SH-SY5Y (cell line): ENCODE data around the gene PSPH.

Experiments used
- GATA2 ChIP-seq: IDR thresholded peaks from 2 replicates; pipeline ENCODE4 v1.6.1; 2011; ENCODE audit warnings: mild to moderate bottlenecking, low read depth, low read length
- GATA3 ChIP-seq: IDR thresholded peaks from 2 replicates; pipeline ENCODE4 v1.6.1; 2011; ENCODE audit warnings: low read depth, mild to moderate bottlenecking, low read length, moderate library complexity

Gene PSPH

DNA sequence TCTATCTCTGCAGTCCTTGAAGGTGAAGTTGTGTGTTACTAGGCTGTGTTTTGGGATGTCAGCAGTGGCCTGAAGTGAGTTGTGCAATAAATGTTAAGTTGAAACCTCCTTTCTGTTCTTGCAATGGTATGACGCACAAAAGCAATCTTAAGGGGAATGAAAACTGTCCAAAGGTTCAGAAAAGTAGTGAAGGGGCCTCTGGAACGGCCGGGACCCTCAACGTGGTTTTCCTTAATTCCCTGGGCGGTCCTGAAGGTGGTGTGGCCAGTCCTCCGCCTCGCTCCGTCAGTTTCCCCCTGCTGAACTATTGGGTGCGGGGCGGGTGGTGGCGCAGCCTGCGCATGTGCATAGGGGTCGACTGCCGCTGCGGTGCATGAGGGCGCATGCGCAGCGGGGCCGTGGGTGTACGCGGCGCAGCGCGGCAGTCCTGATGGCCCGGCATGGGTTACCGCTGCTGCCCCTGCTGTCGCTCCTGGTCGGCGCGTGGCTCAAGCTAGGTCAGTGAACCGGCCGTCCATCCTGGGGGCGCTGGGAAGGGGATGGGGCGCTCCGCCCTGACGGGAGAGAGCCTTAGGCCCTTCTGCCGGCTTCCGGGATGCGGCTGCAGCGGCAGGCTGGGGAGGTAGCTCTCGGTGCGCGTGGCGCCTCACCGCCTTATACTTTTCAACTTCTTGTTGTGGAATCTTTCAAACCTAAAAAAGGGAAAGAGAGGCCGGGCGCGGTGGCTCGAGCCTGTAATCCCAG lies 12.8 kb upstream of the PSPH start, which contains the start of gene SUMF2:
Gene SUMF2, plus strand, starts transcription at position 405 of the 744 bp plus-strand sequence. Its CDS starts 26 bp downstream, at position 431.
- TF ChIP-seq GATA2, result no peak
- no peak for TF ChIP-seq GATA3

DNA sequence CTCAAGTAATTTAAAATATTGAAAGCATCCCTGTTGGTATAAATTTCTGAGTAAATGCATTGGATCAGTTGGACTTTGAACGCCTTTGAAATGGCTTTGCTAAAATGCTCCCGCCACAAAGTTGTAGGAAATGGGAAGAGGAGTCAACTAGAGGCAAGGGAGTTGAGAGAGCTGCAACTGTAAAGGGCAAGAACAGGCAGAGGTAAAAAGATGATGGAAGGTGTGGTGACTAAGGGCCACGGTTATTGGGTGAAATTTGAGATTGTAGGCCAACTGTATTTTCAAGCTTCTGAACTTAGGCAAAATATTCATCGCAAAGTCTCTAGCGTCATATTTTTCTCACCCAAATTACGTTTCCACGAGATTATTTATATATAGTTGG lies 12.2 kb upstream of the PSPH start:
- TF ChIP-seq GATA2 (no peak), GATA3 (no peak)

GRCh38 chr7:56062382-56062781 lies 11.1 kb upstream of the PSPH start:
- TF ChIP-seq GATA3 (no peak), GATA2 (no peak)

- TF ChIP-seq GATA2 (no peak), GATA3 (no peak)
Observed at GRCh38 chr7:56053993-56054392, 2.7 kb upstream of the PSPH start.

DNA sequence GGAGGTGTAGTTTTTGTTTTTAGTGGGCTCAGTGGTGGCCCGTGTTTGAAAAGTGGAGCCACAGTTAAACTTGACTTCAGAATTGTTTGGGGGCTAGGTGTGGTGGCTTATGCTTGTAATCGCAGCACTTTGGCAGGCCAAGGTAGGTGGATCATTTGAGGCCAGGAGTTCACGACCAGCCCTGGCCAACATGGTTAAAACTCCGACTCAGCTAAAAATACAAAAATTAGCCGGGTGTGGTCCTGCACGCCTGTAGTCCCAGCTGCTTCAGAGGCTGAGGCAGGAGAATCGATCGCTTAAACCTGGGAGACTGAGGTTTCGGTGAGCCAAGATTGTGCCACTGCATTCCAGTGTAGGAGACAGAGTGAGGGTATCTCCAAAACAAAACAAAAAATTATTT lies 2.1 kb upstream of the PSPH start:
- TF ChIP-seq GATA3 (no peak), GATA2 (no peak)

DNA sequence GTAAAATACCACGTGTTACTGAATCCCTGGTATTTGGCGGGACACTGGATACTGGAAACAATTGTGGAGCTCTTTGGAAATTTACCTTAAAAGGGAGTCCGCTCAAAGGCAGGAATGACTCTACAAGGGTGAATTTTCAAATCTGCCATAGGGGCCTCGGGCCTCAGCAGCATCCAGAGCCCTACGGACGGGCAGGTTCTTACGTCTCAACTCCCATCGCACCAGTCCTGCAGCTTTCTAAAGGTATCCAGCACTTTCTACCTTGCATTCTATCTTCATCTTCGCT lies 248 bp downstream of the PSPH start:
- TF ChIP-seq GATA2 (no peak), GATA3 (no peak)

- TF ChIP-seq GATA2 (no peak), GATA3 (no peak)
Observed at GRCh38 chr7:56048245-56048644, 3.0 kb downstream of the PSPH start.

- TF ChIP-seq GATA3, result no peak
- no peak for TF ChIP-seq GATA2
Observed at GRCh38 chr7:56046721-56047445, 4.4 kb downstream of the PSPH start.

- TF ChIP-seq GATA2 (no peak), GATA3 (no peak)
Observed at GRCh38 chr7:56040730-56041129, 10.5 kb downstream of the PSPH start.

- TF ChIP-seq GATA2 (peak; percentile 99), GATA3 (peak; percentile 93)
Observed at GRCh38 chr7:56033671-56034432, 17.4 kb downstream of the PSPH start.

DNA sequence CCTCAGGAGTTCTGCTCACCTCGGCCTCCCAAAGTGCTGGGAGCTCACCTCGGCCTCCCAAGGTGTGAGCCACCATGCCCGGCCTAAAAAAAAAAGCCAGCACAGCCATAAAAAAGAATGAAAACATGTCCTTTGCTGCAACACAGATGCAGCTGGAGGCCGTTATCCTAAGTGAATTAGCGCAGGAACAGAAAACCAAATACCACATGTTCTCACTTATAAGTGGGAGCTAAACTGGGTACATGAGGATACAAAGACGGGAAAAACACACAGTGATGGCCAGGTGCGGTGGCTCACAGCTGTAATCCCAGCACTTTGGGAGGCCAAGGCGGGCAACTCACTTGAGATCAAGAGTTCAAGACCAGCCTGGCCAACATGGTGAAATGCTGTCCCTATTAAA lies 20.9 kb downstream of the PSPH start:
- TF ChIP-seq GATA2, result no peak
- no peak for TF ChIP-seq GATA3

DNA sequence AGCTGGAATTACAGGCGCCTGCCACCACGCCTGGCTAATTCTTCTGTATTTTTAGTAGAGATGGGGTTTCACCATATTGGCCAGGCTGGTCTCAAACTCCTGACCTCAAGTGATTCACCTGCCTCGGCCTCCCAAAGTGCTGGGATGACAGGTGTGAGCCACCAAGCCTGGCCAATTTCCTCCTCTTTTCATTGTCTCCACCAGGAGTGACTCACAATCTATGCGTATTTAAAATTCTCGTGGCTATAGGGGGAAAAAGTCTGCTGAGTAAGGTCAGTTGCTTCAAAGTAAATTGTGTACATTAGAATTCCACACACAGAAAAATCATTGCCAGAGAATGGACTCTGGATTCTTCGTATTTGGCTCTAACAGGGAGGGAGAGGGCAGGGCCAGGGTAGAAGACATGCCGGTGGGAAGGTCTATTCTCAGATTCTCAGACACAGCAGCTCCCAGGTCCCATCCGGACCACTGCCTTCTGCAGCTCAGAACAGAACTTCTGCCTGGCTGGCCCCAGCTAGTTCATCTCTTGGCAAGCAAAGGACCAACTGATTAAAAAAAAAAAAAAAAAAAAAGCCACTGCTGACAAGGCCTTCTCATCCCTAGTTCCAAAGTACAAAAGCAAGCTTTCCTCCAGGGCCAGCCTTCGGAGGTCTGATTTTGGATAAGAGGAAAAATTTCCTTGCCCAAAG lies 22.2 kb downstream of the PSPH start:
- TF ChIP-seq GATA3 (no peak), GATA2 (no peak)

DNA sequence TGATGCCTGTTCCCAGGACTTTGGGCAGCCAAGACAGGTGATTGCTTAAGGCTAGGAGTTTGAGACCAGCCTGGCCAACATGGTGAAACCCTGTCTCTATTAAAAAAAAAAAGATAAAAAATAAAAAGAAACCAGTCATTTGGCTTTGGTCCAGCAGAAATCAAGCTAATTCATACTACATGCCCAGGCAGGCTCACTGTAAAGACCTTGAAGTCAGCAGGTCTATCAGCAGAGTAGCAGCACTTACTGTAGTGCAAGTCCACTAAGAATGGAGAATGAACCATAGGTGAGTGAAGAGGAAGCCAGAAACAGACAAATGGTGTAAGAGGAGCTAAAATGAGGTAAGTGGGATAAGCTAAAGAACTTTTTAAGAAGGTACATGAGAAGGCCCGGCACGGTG lies 24.7 kb downstream of the PSPH start:
- TF ChIP-seq GATA3 (no peak), GATA2 (no peak)

- no peak for TF ChIP-seq GATA2
- TF ChIP-seq GATA3, result no peak
Observed at GRCh38 chr7:56023500-56023899, 27.7 kb downstream of the PSPH start.

GRCh38 chr7:56019501-56019900 lies 31.7 kb downstream of the PSPH start:
- TF ChIP-seq GATA3, result no peak
- TF ChIP-seq GATA2, result no peak
